Renal cortical epithelial cell (primary cell): ENCODE data around the gene PEX1. TPM values are rescaled to one million over a fixed set of nuclear protein-coding genes. Genes with fewer than 3 reads are reported as not detected.
"Not testable (repeated sequence)": the region's sequence is repeated elsewhere in the genome, so short reads cannot be mapped to it uniquely, and the experiment has no call there.

Experiments used
- DNase-seq: peaks from one replicate; pipeline ENCODE4 v3.0.0-alpha.2; 2011; ENCODE audit warnings: low read depth
- total RNA-seq: library from RNA; depleted of rRNA; stranded (reverse); fragments of >200 nt; gene quantifications from 2 replicates; pipeline ENCODE4 v1.2.3, GENCODE V29; 2014

The PEX1 gene
- total RNA-seq, 1 donor from 2014 or later, result 28.5 TPM

GRCh38 chr7:92506363-92506762, 22.0 kb downstream of the PEX1 start:
- no peak for DNase-seq

GRCh38 chr7:92504563-92504962, 23.8 kb downstream of the PEX1 start:
- DNase-seq, result no peak

- no peak for DNase-seq
These were observed 24.6 kb downstream of the PEX1 start for GRCh38 chr7:92503767-92504166.

- DNase-seq, result no peak
These were observed 29.8 kb downstream of the PEX1 start for GRCh38 chr7:92498557-92498956.

GRCh38 chr7:92496876-92497275, 31.4 kb downstream of the PEX1 start:
- no peak for DNase-seq

GRCh38 chr7:92489634-92490033, 38.7 kb downstream of the PEX1 start:
- no peak for DNase-seq

GRCh38 chr7:92487804-92488203, 40.5 kb downstream of the PEX1 start:
- no peak for DNase-seq

- DNase-seq, result no peak
These were observed 42.3 kb downstream of the PEX1 start for GRCh38 chr7:92485974-92486373.

- DNase-seq, result no peak
These were observed 42.9 kb downstream of the PEX1 start for GRCh38 chr7:92485267-92485892.

GRCh38 chr7:92484226-92484625, 44.1 kb downstream of the PEX1 start:
- not testable (repeated sequence) for DNase-seq

GRCh38 chr7:92483624-92484023, 44.7 kb downstream of the PEX1 start:
- DNase-seq, result not testable (repeated sequence)

GRCh38 chr7:92479146-92479545, 49.2 kb downstream of the PEX1 start:
- DNase-seq, result not testable (repeated sequence)

GRCh38 chr7:92478711-92479110, 49.6 kb downstream of the PEX1 start:
- no peak for DNase-seq

- no peak for DNase-seq
These were observed 50.2 kb downstream of the PEX1 start for GRCh38 chr7:92478095-92478494.

- DNase-seq, result not testable (repeated sequence)
These were observed 50.6 kb downstream of the PEX1 start, which contains the start of gene ERVW-1 for GRCh38 chr7:92477681-92478080. TSS of gene ERVW-1 (minus strand) at chr7:92477946. CDS start at chr7:92470381, 7,565 bp downstream.

- not testable (repeated sequence) for DNase-seq
These were observed 52.3 kb downstream of the PEX1 start for GRCh38 chr7:92475851-92476590.

- not testable (repeated sequence) for DNase-seq
These were observed 53.0 kb downstream of the PEX1 start for GRCh38 chr7:92475261-92475770.

GRCh38 chr7:92473989-92474388, 54.3 kb downstream of the PEX1 start:
- not testable (repeated sequence) for DNase-seq

- not testable (repeated sequence) for DNase-seq
These were observed 59.7 kb downstream of the PEX1 start for GRCh38 chr7:92468589-92468988.

- no peak for DNase-seq
These were observed 61.6 kb downstream of the PEX1 start for GRCh38 chr7:92466682-92467081.

GRCh38 chr7:92464515-92464914, 63.8 kb downstream of the PEX1 start:
- DNase-seq, result no peak

GRCh38 chr7:92462560-92462959, 65.8 kb downstream of the PEX1 start:
- DNase-seq, result no peak
